HL-60/S4 treated with phorbol 12-myristate 13-acetate at 8.2 ng/mL for 4 days and 3 days (cell line): ENCODE measurements around the gene LRP6.
"Not testable (repeated sequence)": the region's sequence is repeated elsewhere in the genome, so short reads cannot be mapped to it uniquely, and the experiment has no call there.

Experiments used
- in situ Hi-C: fragments of 300-500 bp; cut with MboI; formaldehyde crosslinking; loops from 2 replicates; pipeline ENCODE4 v1.15.0; 2022; ENCODE audit warnings: low sequenced_read_pairs

LRP6 gene

GRCh38 chr12:12190087-12190809 lies 76.6 kb downstream of the LRP6 start:
- in situ Hi-C loops = no loop called here

GRCh38 chr12:12185414-12185813 lies 81.4 kb downstream of the LRP6 start:
- in situ Hi-C loops = no loop called here

- in situ Hi-C loops = no loop called here
These were observed 84.0 kb downstream of the LRP6 start for GRCh38 chr12:12182703-12183365.

GRCh38 chr12:12181511-12181910 lies 85.3 kb downstream of the LRP6 start:
- in situ Hi-C loops = no loop called here

GRCh38 chr12:12180575-12180974 lies 86.3 kb downstream of the LRP6 start:
- in situ Hi-C loops = no loop called here

DNA sequence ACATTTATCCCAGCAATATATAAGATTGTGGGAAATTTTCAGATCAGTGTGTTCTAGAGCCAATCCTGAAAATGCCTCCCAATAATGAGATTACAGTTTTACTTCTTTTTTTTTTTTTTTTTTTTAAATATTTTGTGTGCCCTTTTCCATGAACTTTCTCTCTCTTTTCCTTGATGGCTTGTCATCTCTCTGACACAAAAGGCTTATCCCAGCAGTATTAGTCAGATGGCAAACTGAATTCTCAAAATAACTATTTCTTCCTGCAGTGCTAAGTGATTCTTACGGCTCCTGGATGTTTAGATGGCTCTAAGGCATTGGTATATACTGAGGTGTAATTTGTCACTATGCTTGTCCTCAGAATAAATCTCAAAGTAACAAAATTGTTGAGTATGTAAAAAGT lies 86.7 kb downstream of the LRP6 start:
- in situ Hi-C loops = no loop called here

- in situ Hi-C loops = no loop called here
These were observed 88.3 kb downstream of the LRP6 start for GRCh38 chr12:12178559-12178958.

DNA sequence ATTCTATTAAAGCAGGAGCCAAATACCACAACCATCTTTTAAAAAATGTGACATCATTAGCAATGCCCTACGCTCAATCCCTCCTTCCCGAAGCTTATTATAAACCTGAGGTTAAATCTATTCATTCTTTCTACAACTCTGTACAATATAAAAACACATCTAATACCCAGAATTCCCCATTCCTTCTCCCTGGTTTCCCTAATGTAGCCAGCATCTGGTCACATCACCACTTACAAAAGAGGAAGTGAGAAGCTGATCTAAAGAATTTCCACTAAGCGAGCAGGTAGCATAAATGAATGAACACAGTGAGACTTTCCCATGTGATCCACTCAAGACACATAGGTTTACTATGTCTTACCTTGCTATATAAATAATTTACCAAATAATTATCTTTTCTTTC lies 90.4 kb downstream of the LRP6 start:
- in situ Hi-C loops = no loop called here

GRCh38 chr12:12171991-12172511 lies 94.8 kb downstream of the LRP6 start:
- in situ Hi-C loops = no loop called here

DNA sequence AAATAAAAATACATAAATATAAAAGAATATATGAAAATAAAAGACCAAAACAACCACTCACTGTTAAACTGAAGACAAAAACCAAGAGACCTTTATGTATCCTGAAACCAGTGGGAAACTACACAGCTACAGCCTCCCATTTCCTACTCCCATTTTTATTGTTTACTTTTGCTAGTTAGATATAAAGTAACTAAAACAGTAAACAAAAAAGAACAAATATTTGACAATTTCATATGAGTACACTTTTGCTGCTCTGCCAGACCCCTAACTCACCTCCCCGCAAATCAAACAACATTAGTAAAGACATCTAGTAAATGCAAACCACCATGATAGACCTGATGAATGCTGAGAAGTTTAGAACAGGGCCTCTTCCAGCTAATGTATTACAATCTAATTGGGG lies 99.0 kb downstream of the LRP6 start:
- in situ Hi-C loops = no loop called here

- in situ Hi-C loops = no loop called here
These were observed 100.1 kb downstream of the LRP6 start for GRCh38 chr12:12166751-12167150.

GRCh38 chr12:12159988-12160387 lies 106.9 kb downstream of the LRP6 start:
- in situ Hi-C loops = no loop called here

GRCh38 chr12:12158858-12159257 lies 108.0 kb downstream of the LRP6 start:
- in situ Hi-C loops = no loop called here

DNA sequence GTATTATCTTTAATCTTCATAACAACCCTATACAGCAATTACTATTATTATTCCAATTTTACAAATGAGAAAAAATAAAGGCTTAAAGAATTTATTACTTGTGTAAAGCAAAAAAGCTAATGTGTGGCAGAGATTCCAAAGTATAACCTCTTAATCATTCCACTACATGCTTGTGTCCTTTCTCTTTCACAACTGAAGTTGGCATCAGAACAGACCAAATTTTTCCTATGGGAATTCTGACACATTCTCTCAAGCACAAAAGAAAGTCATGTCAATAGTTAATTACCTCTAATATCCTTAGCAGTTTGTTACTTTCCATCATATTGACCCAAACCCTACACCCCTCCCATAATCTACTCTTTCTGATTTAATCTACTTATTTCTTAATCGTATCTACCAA lies 109.4 kb downstream of the LRP6 start:
- in situ Hi-C loops = no loop called here

DNA sequence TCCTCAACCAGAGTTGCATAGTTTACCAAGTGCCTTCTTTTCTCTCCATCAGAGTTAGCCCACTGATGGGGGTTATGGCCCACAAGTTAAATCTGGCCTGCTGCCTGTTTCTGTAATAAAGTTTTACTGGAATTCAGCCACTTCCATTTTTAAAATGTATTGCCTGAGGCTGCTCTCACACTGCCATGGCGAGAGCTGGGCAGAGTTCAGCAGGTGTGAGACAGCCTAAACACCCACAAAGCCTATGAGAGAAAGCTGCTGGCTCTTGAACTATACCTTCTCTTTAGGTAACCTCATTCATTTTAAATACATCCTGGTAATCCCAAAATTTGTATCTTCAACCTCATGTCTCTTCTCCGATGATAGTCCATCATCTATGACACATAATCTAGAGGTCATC lies 110.0 kb downstream of the LRP6 start:
- in situ Hi-C loops = no loop called here

DNA sequence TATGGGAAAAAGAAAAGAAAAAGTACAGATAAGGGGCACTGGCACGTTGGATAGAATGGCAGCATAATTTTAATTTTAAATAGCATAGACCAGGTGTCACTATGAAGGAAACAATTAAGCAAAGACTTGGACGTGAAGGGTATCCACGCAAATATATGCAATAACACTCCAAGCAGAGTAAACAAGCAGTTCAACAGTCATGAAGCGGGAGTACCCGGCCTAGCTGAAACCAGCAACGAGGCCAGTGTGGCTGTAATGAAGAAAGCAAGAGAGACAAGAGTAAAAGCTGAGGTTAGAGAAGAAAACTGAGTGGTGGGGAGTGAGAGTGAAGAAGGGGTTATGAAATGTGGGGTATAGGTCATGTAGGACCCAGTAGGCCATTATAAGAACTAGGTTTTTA lies 110.7 kb downstream of the LRP6 start:
- in situ Hi-C loops = no loop called here

GRCh38 chr12:12153596-12153995 lies 113.2 kb downstream of the LRP6 start:
- in situ Hi-C loops = no loop called here

DNA sequence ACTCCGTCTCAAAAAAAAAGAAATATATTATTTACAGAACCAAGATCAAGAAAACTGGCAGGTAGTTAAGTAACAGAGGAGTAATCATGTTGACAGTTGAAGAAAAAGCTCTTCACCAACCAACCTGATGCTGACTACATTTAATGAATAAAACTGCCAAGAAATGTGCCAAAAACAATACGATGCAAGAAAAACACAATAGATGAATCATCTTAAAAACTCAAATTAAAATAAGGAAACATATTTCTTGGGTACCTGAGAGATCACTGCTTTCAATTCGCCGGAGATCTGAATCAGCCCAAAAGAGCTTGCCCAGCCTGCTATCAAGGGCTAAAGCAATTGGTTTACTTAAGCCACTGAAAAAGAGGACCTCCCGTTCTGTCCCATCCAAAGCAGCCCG lies 119.7 kb downstream of the LRP6 start:
- in situ Hi-C loops = no loop called here

- in situ Hi-C loops = not testable (repeated sequence)
These were observed 122.3 kb downstream of the LRP6 start for GRCh38 chr12:12144531-12144930.

DNA sequence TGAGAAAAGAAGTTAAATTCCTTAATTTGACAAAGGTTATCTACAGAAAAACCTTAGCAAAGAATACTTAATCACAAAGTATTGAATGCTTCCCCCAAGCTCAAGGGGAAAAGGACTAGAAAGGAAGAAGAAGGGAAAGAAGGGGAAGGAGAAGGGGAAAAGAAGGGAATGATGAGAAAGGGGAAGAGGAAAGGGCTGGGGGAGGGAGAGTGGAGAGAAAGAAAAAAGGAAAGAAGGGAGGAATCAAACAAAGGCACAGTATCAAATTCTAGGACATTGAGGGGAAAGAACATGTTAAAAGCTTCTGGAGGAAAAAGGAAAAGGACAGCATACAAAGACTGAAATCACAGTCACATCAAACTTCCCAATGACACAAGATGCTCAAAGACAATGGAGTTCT lies 125.8 kb downstream of the LRP6 start:
- in situ Hi-C loops = no loop called here

GRCh38 chr12:12138203-12139154 lies 128.4 kb downstream of the LRP6 start:
- in situ Hi-C loops = no loop called here
